ENCODE results near the gene GPR152.
"Not testable (repeated sequence)": the region's sequence is repeated elsewhere in the genome, so short reads cannot be mapped to it uniquely, and the experiment has no call there.

The GPR152 gene

DNA sequence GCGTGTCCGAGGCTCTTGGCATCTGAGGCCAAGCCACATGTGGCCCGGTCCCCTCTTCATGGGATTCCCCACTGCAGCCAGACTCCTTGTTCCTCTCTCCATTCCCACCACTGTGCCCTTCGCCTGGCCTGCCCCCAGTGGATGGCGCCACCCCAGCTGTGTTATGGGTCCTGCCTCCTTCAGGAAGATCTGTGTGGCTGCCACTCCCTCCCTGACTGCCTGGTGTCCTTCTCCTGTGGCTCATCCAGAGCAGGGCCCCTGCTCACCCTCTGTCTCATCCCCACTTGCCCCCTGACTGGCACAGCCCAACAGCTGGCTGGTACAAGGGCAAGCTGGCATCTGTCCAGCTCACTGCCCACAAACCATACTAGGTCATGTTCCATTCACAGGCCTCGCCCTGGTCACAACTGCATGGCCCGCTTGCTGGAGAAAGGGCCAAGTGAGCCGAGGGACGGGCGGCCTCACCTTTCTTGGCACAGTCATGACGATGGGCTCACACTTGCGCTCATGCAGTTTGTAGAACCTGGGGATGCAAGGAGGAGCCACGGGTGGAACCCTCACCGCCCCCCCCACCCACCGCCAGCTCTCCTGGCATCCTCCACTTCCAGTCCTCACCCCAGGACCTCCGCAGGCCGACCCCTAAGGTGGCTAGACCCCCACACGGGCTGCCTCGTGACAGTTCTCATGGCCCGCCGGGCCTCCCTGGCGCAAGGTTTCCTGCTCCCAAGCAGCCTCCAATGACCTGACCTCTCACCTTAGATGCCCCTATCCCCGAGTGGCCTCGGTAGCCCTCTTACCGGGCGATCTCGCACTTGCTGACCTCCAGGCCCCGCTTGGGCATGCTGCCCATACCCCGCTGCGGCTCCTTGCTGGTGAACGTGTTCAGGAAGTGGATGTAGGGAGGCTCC lies 13.0 kb downstream of the GPR152 start:
- peak; percentile 48 for DNase-seq (ENCODE audit: low spot score)

DNA sequence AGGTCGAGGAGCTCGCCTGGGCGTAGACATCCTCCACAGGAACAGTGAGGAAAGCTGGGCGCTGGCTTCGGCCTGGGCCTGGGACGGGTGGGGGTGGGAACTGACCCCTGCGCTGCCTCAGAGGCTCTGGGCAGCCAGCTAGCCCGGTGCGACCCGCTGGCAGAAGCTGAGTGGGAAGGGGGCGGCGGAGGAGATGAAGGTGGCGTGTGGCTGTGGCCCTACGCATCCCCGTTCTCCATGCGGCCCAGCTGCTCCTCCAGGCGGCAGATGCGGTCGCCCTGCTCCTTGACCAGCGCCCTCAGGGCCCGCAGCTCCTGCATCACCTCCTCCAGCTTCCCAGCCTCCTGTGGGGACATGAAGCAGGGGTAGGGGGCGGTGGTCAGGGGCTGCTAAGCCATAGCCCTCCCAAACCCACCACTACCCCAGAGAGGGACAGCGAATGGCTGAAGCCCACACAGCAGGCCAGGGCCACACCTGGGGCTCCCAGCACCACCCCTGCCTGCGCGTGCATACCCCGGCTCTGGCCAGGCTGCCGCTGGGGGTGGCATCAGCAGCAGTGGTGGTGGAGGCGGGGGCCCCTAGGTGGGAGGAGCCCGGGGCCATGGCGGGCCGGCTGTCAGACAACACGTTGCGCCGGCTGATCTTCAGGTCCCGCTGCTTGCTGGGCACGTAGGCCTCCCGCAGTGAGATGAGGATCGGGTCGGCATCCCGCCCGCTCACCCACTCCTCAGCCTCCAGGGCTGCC lies 14.2 kb downstream of the GPR152 start:
- no peak for DNase-seq (ENCODE audit: low spot score)

DNA sequence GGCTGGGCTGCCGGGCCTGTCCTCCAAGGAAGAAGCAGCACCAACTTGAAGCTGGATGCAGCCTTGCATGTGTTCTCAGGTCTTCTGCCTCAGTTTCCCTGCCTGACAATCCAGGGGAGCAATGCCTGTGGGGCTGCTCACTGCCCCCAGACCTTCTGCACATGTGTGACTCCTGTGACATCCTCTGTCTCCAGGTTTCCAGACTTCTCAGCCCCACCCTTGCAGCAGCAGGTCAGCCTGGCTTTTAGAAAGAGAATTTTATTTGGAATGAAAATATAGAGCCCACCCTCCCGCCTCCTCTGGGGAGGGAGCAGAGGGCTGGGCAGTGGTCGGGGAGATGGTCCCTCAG lies 14.7 kb downstream of the GPR152 start:
- no peak for DNase-seq (ENCODE audit: low spot score)

DNA sequence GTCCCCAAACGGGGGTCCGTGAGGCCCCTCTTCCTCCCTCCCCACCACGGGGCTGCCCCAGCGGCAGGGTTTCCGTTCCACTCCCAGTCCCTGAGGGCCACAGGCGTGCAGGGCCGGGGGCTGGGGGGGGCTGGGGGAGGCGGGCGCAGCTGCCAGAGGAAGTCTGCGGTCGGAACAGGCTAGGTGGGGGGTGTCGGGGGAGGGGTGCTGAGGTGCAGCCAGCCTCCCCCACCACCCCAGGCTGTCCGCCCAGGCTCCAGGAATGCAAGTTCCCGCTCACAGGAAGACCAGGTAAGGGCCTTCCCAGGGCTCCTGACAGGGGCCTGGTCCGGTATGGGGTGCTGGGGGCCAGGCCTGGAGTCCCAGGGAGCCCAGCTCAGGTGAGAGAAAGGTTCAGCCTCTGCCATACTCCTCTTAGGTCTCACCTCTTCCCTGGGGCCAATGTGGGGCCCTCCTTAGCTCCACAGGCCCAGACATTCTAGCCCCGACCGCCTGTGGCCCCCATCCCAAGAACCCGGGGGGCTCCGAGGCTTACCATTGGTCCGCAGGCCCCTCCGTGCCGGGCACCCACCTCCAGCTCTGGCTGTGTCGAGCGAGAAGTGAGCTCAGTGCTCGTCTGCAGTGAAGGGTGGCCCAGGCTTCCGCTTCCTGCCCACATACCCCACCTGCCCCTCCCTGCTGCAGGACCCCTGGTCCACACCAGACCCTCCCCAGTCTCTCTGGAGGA lies 15.3 kb downstream of the GPR152 start, which contains the start of gene PTPRCAP:
Gene PTPRCAP (minus strand): TSS at position 601 of the 727 bp plus-strand sequence. CDS start 63 bp downstream, at position 538.
- no peak for DNase-seq (ENCODE audit: low spot score)

DNA sequence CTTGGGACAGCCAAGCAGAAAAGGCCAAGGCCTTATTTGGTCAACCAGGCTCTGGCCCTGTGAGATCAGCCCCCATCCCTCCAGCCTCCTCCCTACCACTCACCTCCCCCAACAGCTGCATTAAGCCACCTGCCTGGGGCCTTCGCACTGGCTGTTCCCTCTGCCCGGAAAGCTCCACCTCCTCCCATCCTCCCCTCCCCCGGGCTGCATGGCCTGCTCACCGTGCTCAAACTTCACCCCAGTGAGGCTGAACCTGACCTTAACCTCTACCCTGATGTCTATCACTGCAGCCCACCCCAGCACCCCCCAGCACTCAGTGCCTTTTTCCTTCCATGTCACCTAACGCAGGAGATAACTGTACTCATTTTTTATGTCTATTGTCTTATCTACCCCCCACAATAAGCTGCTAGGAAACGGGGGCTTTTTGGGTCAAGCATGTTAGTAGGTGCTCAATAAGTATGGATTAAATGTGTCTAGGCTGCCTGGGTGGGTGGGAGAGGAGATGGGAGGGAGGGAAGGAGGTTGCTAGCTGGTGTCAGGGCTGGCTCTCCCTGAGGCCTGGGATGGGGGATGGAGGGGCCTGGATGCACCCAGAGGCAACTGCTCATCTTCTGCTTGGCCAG lies 16.0 kb downstream of the GPR152 start:
- DNase-seq (ENCODE audit: low spot score): no peak

DNA sequence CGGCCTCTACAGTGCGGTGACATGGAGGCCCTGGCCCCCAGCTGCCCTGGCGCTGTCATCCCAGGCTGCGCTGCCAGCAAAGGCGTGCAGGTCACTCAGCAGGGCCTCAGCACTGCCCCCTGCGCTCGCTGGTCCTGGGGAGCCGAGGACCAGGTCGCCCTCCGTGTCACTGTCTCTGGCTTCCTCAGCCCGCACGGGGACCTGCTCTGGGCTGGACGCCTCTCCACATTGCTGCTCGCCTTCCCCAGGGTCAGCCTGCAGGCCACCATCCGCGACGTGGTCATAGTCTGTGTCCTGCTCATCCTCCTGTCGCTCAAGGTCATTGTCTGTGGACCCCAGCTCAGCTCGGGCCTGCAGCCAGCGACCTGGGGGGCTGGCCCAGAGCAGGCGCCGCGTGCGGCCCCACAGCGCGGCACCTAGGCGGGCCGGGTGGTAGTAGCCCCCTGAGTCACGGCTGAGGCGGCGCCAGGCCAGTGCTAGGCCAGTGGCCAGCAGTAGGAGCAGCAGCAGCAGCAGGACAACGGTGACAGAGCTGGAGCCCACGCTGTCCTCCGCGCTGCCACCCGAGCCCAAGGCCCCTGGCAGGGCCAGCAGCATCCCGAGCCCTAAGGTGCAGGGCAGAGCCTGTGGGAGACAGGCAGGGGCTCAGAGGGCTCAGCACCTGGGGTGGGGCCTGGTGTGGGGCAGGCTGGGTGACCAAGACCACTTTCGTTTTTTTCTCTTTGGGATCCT lies 16.6 kb downstream of the GPR152 start:
- no peak for DNase-seq (ENCODE audit: low spot score)

DNA sequence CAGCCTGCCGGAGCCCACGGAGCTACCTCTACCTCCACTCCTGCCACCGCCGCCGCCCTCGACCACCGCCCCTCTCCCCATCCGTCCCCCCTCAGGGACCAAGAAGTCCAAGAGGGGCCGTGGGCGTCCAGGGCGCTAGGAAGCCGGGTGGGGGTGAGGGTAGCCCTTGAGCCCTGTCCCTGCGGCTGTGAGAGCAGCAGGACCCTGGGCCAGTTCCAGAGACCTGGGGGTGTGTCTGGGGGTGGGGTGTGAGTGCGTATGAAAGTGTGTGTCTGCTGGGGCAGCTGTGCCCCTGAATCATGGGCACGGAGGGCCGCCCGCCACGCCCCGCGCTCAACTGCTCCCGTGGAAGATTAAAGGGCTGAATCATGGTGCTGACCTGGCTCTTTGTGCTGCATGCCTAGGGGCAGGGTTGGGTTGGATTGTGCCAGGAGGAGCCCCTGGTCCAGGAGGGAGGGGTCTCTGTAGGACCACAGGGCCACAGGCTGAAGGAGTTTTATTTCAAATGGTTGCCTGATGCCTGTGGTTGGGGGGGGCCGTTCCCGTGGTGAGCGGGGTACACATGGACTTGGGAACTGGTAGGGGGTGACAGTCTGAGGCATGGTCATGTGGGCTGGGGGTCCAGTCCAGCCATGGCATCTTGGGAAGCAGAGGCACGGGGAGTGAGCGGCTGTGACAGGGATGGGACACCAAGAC lies 17.4 kb downstream of the GPR152 start:
- no peak for DNase-seq (ENCODE audit: low spot score)

DNA sequence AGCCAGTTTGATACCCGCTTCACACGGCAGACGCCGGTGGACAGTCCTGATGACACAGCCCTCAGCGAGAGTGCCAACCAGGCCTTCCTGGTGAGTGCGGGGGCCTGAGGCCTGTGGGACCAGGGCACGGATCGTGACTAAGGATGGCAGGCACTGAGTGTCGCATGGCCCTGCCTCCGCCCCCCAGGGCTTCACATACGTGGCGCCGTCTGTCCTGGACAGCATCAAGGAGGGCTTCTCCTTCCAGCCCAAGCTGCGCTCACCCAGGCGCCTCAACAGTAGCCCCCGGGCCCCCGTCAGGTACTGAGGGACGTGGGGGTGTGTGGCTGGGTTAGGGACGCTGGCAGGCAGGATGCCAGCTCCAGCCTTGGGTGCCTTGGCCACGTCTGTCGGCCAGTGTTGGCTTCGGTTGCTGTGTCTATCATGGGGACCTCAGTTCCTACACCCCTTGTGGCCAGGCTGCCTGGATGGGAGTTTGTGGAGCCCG lies 18.1 kb downstream of the GPR152 start:
- DNase-seq (ENCODE audit: low spot score): no peak

DNA sequence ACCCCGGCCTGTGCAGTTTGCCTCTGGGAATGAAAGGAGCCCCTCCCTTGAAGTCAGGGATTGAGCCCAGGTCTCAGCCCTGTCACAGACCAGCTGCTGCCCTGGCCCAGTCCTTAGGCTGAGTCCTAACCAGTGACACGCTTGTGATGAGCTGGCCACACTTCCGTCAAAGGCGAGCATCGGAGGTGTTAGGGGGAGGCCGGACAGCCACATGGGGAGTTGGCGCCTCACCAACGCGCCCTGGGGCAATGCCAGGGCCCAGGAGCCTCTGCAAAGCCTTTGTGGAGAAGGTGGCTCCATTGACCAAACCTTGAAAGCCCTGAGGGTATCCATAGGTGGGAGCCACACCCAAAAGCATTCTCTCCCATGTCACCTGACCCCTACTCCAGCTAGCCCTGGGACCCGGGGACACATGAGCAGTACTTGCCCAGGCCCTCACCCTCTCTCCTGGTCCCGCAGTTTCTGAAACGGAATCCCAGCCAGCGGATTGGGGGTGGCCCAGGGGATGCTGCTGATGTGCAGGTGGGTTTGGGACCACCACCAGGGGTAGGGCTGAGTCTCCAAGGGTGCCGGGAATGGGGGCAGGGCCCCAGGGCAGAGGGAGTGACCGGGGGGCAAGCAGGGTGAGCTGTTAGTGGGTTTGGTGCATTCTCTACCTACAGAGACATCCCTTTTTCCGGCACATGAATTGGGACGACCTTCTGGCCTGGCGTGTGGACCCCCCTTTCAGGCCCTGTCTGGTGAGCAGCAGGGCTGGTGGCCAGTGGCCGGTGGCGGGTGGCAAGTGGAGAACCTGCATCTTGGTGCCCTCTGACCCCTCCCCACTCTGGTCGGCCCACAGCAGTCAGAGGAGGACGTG lies 18.8 kb downstream of the GPR152 start:
- DNase-seq (ENCODE audit: low spot score): no peak

DNA sequence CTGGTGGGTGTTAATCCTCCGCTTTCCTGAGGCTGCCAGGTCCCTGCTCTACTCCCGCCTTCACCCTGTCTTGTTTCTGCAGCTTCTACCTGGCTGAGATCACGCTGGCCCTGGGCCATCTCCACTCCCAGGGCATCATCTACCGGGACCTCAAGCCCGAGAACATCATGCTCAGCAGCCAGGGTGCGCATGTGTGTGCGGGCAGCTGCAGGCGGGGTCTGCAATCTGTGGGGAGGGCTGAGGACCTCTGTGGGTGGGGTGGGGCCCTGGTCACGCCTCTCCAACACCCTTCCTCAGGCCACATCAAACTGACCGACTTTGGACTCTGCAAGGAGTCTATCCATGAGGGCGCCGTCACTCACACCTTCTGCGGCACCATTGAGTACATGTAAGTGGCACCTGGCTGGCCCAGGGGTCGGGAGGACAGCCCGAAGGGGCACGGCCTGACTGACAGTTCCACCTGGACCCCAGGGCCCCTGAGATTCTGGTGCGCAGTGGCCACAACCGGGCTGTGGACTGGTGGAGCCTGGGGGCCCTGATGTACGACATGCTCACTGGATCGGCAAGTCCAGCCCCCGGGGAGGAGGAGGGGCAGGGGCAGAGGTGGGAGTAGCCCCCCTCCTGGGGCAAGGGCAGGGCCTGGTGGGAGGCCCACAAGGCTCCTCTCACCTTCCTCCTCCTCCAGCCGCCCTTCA lies 19.7 kb downstream of the GPR152 start:
- no peak for DNase-seq (ENCODE audit: low spot score)

DNA sequence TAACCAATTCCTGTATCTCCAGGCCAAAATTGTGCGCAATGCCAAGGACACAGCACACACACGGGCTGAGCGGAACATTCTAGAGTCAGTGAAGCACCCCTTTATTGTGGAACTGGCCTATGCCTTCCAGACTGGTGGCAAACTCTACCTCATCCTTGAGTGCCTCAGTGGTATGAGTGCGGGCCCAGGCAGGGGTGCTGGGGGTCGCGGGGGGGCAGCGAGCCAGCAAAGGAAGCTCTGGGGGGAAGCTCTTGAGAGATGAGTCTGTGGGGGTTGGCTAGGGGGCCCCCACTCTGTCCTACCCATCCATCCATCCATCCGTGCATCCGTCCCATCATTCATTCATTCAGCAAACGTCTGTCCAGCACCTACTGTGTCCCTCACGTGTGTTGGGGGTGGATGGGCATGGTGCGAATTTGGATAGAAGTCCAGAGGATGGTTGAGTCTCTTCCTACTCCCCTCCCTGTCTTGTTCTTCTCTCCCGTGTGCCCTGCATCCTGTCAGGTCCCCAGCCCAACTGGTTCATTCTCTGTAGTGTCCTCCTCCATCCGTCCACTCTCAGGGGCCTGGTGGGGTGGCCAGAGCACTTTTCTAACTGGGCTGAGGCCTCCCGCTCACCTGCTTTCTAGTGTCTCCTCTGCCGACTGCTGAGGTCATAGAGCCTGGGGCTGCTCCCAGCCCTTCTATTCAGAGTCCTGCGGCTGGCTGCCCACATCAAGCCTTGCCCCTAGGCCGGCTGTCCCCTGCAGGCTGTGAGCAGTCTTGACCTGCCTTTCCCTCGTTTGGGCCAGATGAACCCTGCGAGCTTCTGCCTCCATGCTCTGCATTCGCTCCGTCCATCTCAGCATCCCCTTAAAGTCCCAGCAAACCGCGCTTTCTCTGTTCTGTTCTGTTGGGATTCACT lies 20.9 kb downstream of the GPR152 start:
- DNase-seq (ENCODE audit: low spot score): no peak

DNA sequence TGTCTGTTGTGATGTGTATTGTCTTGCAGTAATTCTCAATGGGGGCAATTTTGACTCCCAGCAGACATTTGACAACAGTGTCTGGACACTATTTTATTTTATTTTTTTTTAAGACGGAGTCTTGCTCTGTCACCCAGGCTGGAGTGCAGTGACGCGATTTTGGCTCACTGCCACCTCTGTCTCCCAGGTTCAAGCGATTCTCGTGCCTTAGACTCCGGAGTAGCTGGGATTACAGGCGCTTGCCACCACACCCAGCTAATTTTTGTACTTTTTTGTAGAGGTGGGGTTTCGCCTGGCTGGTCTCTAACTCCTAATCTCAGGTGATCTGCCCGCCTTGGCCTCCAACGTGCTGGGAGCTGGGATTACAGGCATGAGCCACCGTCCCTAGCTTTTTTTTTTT lies 22.8 kb downstream of the GPR152 start:
- DNase-seq (ENCODE audit: low spot score): no peak

DNA sequence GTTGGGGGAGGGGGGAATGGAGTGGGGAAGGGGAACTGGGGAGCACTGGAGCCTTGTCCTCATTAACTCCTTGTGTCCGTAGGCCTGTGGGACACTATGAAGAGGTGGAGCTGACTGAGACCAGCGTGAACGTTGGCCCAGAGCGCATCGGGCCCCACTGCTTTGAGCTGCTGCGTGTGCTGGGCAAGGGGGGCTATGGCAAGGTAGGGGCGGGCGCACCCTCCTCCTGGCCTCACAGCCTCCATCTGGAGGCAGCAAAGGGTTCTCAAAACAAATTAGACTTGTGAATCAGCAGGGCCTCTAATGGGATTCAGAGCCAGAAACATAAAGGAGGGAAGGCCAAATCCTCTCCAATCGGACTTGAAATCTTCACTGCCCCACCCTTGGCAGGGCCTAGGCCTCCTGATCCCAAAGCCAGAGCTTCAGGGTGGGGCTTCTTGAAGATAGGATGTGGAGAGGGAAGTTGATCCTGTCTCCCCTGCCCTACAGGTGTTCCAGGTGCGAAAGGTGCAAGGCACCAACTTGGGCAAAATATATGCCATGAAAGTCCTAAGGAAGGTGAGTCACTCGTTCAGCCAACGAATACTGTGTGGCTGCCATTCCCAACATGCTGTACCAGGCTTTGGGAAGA lies 23.4 kb downstream of the GPR152 start:
- DNase-seq (ENCODE audit: low spot score): no peak

DNA sequence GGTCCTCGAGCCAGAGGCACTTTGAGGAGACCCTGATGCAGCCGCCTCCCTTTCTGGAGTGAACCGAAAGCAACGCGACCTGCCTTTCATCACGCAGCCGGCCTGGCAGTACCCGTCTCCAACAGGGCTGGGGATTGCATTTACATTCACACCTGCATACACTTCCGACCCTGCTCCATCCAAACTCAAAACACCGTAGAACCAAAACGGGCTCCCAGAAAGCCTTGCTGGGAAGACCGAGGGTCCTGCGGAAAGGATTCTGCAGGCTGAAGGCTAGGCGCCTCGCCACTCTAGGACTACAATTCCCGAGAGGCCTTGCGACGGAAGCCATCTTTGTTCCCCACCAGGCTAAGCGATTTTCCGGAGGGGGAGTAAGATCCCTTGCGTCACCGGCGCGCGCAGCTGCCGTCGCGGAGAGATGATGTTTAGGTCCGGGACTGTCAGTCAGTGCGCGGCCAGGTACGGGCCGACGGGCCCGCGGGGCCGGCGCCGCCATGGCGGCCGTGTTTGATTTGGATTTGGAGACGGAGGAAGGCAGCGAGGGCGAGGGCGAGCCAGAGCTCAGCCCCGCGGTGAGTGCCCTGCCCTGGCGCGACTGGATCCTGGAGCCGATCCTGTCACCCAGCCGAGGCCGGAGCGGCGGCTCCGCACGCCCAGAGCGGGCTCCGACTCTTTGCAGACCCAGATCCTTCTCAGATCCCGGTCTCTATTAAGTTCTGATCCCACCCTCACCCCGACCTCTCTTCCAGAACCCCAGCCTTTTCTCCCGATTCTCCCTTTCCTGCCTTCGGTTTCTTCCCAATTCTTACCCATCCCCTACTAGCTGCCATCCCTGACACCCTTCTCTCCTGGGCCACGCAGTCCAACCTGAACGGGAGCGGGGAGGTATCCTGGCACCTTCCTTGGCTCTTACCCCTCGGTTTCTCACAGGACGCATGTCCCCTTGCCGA lies 24.2 kb downstream of the GPR152 start, which contains the start of gene RPS6KB2:
Gene RPS6KB2 (plus strand): TSS at position 443 of the 950 bp plus-strand sequence. CDS start 52 bp downstream, at position 495.
- DNase-seq (ENCODE audit: low spot score): peak; percentile 99

DNA sequence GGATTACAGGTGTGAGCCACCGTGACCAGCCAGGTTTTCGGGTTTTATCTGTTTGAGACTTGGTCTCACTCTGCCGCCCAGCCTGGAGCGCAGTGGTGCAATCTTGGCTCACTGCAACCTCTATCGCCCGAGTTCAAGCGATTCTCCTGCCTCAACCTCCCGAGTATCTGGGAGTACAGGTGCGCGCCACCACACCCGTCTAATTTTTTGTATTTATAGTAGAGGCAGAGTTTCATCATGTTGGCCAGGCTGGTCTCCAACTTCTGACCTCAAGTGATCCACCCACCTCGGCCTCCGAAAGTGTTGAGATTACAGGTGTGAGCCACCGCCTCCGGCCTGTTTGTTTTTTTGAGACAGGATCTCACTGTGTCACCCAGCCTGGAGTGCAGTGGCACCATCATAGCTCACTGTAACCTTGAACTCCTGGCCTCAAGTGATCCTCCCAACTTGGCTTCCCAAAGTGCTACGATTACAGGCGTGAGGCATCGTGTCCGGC lies 25.1 kb downstream of the GPR152 start:
- not testable (repeated sequence) for DNase-seq (ENCODE audit: low spot score)

All from GM03348 (cell line).